ENCODE results near the gene RWDD3. TPM values are rescaled to one million over a fixed set of nuclear protein-coding genes. Genes with fewer than 3 reads are reported as not detected.

The RWDD3 gene
- total and polyA plus RNA-seq, 12 donors: 2.9 to 66.2 (median 15.7) TPM

DNA sequence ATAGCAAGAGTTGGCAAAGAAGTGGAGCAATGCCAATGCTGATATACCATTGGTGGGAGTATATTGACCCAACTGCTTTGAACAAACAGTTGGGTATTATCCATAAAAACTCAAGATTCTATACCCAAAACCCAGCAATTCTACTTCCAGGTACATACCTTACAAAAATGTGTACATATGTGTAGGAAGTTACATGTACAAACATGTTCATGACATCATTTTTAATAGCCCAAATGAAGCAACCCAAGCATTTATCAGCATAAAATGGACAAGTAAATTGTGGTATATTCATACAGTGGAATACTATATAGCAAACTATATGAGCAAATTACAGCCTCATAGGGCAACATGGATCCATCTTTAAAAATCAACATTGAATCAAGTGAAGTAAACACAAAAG, 20.9 kb downstream of the RWDD3 start:
- intact Hi-C loops (cut with DNase I): no loop called here
- Histone ChIP-seq H3K9me3 (replicated peaks in 1 of 3) (no peaks in the 10 kb centered on the region), H3K27ac (no peak overlapping the region), H3K27me3 (no peaks in the 10 kb centered on the region), H3K4me1 (replicated peaks in 1 of 2) (no peaks in the 10 kb centered on the region), H3K4me3 (no peak overlapping the region), H3K36me3 (replicated peaks in 1 of 2) (no peaks in the 10 kb centered on the region)
- no peak for DNase-seq
- no peak for TF ChIP-seq CTCF (IDR thresholded peaks at IDR 0.05)
- TF ChIP-seq POLR2A (IDR thresholded peaks at IDR 0.05): no peak

DNA sequence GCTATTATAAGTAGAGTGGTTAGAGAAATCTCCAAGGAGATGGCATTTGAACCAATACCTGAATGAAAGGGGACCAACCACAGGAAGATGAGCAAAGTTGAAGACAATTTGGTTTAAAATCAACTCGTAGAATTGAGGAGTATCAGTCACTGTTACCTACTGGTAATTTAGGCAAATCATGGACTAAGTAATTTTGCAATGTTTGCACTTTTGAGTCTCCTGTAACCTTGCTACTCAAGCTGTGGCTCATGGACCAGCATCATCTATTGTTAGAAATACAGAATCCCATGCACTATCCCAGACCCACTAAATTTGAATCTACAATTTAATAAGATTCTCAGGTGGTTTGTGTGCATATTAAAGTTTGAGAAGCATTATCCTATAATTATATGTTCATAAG, 21.8 kb downstream of the RWDD3 start:
- intact Hi-C loops (cut with DNase I): no loop called here
- no peak for DNase-seq

DNA sequence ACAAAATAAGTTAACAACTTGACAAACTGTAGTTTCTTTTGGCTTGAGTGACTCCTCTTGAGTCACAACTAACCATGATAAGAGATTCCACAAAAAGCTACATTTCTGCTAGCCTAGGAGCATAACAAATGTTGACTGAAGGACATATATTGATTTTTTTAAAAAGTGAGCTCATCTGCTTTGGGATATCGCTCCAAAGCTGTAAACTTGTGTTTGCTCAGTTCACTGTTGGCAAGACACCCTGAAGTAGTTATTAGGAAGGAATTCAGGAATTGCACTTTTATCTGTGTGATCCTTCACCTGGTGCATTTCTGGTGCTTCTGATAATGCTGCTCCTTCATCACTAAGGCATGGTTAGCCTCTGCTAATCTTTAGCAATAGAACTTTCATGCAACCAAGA, 23.7 kb downstream of the RWDD3 start:
- TF ChIP-seq POLR2A (IDR thresholded peaks at IDR 0.05): no peak
- no peak for TF ChIP-seq CTCF (IDR thresholded peaks at IDR 0.05)
- Histone ChIP-seq H3K27me3 (no peaks in the 10 kb centered on the region), H3K9me3 (replicated peaks in 1 of 3) (no peaks in the 10 kb centered on the region), H3K27ac (no peak overlapping the region), H3K4me3 (no peak overlapping the region), H3K36me3 (replicated peaks in 1 of 2) (no peaks in the 10 kb centered on the region), H3K4me1 (replicated peaks in 1 of 2) (no peaks in the 10 kb centered on the region)
- intact Hi-C loops (cut with DNase I): no loop called here
- WGBS, 4 donors: 36 to 82% (median 41%) methylated on average over 1 of the region's 1 CpG
- DNase-seq: no peak

More for the DNA sequence above, 21.8 kb downstream of the RWDD3 start:
- Histone ChIP-seq H3K36me3 (replicated peaks in 1 of 2) (no peaks in the 10 kb centered on the region), H3K27me3 (no peaks in the 10 kb centered on the region), H3K27ac (no peak overlapping the region), H3K4me1 (replicated peaks in 1 of 2) (no peaks in the 10 kb centered on the region), H3K9me3 (replicated peaks in 1 of 3) (no peaks in the 10 kb centered on the region), H3K4me3 (no peak overlapping the region)
- TF ChIP-seq POLR2A (IDR thresholded peaks at IDR 0.05) (no peak), CTCF (IDR thresholded peaks at IDR 0.05) (no peak)
- 63 to 82% (median 77%) methylated on average over 1 of the region's 1 CpG for WGBS, 4 donors

DNA sequence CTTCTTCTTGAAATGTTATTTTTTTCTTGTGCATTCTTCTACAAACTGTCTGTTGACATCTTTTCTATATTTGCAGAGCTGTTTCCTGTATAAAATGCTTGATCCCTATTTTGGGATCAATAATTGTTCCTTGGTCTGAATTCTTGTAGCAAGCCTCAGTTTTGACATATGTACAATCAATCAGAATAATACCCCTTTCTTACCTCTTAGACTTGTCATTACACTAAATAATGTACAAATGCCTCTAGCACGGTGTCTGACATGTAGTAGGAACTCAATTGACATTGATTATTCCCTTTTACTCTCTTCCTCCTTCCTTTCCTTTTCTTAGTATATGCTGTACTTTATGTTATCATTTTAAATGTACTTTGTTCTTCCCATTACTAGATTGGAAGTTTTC, 25.2 kb downstream of the RWDD3 start:
- 77 to 94% (median 83%) methylated on average over 1 of the region's 1 CpG for WGBS, 4 donors
- H3K27ac ChIP-seq: no peak overlapping the region
- H3K4me3 ChIP-seq: no peak overlapping the region
- no peaks in the 10 kb centered on the region for H3K4me1 ChIP-seq (replicated peaks in 1 of 2)
- DNase-seq: no peak
- no peak for TF ChIP-seq CTCF (IDR thresholded peaks at IDR 0.05)
- TF ChIP-seq POLR2A (IDR thresholded peaks at IDR 0.05): no peak
- intact Hi-C loops (cut with DNase I): no loop called here
- no peaks in the 10 kb centered on the region for H3K9me3 ChIP-seq (replicated peaks in 1 of 3)
- H3K36me3 ChIP-seq (replicated peaks in 1 of 2): no peaks in the 10 kb centered on the region
- H3K27me3 ChIP-seq: no peaks in the 10 kb centered on the region
